ENCODE measurements around the gene ARHGEF3.
A peak's percentile ranks its signal among the peaks of the same experiment; 100 is the strongest.
"Not testable (repeated sequence)": the region's sequence is repeated elsewhere in the genome, so short reads cannot be mapped to it uniquely, and the experiment has no call there.

Gene ARHGEF3

DNA sequence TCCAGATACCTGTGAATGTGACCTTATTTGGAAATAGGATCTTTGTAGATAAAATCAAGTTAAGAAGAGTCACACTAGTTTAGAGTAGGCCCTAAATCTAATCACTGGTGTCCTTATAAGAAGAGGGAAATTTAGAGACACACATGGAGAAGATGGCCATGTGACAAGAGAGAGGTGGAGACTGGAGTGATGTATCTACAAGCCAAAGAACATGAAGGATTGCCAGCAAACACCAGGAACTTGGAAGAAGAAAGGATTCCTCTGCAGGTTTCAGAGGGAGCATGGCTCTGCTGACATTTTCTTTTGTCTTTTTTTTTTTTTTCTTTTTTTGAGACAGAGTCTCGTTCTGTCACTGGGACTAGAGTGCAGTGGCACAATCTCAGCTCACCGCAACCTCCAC lies 20.8 kb downstream of the ARHGEF3 start:
- Histone ChIP-seq H3K4me3 (no peak overlapping the region), H3K27ac (peak overlapping the region in 1 of 21 experiments; percentile 92)

DNA sequence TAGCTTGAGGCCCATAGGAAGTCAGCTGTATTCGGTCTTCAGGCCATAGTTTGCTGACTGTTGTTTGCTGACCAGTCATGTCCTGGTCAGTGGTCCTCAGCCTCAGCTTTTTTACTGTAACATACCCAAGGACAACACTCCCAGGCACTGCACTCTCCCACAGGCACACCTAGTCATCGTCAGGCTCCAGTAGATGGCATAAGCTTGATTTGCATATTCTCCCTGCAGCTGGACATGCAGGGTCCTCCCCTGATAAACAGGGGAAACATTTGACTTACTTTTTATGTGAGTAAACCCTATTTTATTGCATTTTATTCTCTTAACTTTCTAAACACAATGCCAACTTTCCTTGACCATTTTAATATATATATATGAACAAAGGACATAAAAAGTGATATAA lies 22.9 kb downstream of the ARHGEF3 start:
- H3K4me3 ChIP-seq: no peak overlapping the region
- H3K27ac ChIP-seq: no peak overlapping the region

DNA sequence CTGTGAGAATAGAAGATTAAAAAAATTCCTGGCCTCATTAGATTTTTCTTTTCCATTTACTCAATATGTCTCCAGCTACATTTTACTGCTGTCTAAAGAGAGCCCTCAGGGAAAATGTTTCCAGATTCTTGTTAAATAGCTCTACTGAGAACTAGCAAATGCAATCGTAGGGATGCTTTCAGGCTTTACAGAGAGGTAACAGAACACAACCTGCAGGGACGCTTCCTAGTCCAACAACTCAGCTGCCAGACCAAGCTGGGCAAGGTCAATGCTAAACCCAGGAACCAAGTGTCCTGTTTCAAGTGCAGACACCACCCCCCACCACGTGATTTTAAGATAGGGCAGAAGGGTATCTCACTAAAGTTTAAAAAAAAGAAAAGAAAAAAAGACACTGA lies 25.2 kb downstream of the ARHGEF3 start:
- Histone ChIP-seq H3K4me3 (no peak overlapping the region), H3K27ac (peak overlapping the region in 1 of 21 experiments; percentile 1)

- Histone ChIP-seq H3K4me3 (no peak overlapping the region), H3K27ac (peak overlapping the region in 3 of 21 experiments; percentile 1 to 52 (median 25))
Observed at GRCh38 chr3:56775838-56776555, 25.8 kb downstream of the ARHGEF3 start.

GRCh38 chr3:56775445-56775837 lies 26.3 kb downstream of the ARHGEF3 start:
- H3K4me3 ChIP-seq: no peak overlapping the region
- peak overlapping the region in 2 of 21 experiments; percentile 25 to 52 for H3K27ac ChIP-seq

DNA sequence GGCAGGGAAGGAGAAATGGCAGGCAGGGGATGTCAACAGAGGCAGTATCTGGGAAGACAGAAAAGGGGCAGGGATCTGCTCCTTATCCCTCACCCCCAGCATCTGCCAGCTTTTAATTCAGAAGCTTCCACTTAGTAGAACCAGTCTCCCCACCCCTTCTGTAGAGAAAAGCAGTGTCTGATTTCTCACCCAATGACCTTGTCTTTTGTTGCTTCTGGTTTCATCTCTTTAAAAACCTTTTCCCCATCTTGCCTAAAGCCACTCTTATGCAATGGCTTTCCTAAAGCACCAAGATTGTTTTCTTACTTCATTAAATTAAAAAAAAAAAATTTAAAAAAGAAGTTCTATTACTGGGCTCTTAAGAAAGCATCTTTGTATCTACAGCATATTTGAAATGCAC lies 27.8 kb downstream of the ARHGEF3 start:
- Histone ChIP-seq H3K4me3 (no peak overlapping the region), H3K27ac (no peak overlapping the region)

- no peak overlapping the region for H3K4me3 ChIP-seq
- H3K27ac ChIP-seq: no peak overlapping the region
Observed at GRCh38 chr3:56772952-56773938, 28.5 kb downstream of the ARHGEF3 start.

DNA sequence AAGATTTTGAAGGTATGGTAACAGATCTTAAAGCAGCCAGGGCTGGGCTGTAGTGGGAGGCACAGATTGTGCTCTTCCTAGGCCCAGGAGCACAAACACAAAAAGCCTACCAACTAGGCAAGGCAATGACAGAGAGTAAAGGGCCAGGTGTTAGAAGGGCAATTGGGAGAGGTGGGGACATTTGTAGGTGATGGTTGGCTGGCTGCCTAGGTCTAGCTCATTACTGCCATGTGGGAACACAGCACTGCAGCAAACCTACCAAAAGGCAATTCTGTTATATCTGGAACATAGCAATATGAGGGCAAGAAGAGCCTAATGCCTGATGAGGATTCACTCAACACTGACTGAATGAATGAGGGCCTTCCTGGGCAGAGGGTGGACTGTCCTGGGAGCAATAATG lies 30.4 kb downstream of the ARHGEF3 start:
- H3K4me3 ChIP-seq: no peak overlapping the region

DNA sequence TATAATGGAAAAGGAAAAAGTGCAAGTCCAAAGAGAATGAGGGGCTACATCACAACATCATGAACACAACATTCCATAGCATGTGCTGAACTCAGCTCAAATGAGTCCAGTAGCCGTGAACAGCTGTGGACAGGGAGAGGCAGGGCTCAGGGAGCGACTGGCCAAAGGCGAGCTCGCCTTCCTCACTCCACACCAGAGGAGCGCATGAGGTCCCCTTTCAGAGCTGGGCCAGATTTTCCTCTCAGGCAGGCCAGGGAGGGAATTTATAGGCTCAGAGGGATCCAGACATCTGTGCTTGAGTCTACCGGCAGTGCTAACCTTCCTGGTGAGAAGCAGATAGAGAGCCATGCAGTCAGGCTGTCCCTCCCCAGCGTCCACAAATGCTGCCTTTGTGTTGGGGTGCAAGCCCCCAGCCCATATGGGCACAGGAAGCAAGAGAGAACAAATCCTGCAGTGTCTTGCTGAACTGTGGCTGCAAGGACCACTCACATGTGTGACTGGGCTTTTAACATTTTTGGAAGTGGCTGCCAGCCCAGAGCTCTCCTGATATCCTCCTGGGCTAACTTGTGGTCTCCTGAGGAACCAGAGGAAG lies 32.5 kb downstream of the ARHGEF3 start:
- no peak overlapping the region for H3K27ac ChIP-seq
- H3K4me3 ChIP-seq: no peak overlapping the region

More for the DNA sequence above, 30.4 kb downstream of the ARHGEF3 start:
- H3K27ac ChIP-seq: no peak overlapping the region

GRCh38 chr3:56764904-56765547 lies 36.7 kb downstream of the ARHGEF3 start:
- Histone ChIP-seq H3K27ac (no peak overlapping the region), H3K4me3 (no peak overlapping the region)

DNA sequence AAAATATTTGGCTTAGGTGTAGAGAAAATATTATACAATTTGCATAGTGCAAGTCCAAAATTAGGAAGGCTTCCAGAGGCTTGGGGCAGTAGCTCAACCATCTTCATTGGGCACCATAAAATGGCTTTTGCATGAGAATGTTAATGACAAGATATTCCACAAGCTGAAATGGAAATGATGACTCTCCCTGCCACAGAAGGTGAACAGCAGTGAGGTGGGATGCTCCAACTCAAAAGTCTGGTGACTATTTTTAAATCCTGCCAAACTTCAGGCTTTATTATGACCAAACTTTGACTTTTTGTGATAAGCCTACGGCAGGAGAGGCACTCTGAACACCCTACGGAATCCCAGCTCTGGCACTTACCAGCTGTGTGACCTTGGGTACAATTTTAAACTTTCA lies 37.6 kb downstream of the ARHGEF3 start:
- Histone ChIP-seq H3K27ac (no peak overlapping the region), H3K4me3 (no peak overlapping the region)

- Histone ChIP-seq H3K27ac (no peak overlapping the region), H3K4me3 (no peak overlapping the region)
Observed at GRCh38 chr3:56763233-56763632, 38.5 kb downstream of the ARHGEF3 start.

GRCh38 chr3:56762718-56763117 lies 39.0 kb downstream of the ARHGEF3 start:
- H3K27ac ChIP-seq: no peak overlapping the region
- no peak overlapping the region for H3K4me3 ChIP-seq

GRCh38 chr3:56761887-56762651 lies 39.7 kb downstream of the ARHGEF3 start:
- no peak overlapping the region for H3K4me3 ChIP-seq
- H3K27ac ChIP-seq: no peak overlapping the region

- Histone ChIP-seq H3K27ac (no peak overlapping the region), H3K4me3 (no peak overlapping the region)
Observed at GRCh38 chr3:56761023-56761422, 40.7 kb downstream of the ARHGEF3 start.

DNA sequence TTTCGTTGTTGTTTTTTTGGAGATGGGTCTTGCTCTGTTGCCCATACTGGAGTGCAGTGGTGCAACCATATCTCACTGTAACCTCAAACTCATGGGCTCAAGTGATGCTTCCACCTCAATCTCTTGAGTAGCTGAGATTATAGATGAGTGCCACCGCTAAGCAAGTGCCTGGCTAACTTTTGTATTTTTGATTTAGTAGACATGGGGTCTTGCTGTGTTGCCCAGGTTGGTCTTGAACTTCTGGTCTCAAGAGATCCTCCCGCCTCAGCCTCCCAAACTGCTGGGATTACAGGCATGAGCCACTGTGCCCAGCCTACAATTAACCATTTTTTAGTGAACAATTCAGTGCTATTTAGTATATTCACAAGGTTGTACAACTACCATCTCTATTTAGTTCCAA lies 42.2 kb downstream of the ARHGEF3 start:
- no peak overlapping the region for H3K4me3 ChIP-seq
- peak overlapping the region in 1 of 21 experiments; percentile 37 for H3K27ac ChIP-seq

DNA sequence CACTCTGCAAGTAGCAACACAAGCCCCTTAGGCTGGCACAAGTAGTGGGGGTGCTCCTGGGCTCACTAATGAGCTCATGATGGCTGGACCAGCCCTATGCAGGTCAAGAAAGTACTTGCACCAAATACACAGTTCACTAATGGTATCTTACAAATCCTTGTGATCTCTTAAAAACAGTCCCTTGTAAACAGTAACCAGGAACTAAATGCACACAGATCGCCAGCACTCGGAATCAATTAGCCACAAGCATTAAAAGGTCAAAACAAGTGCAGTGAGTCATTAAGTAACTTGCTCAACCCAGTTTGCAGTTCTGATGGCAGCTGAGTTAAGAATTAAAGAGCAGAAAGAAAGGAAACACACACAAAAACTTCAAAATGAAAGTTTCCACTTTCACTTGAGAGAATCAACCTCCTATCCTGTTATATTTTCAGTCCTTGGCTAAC lies 43.2 kb downstream of the ARHGEF3 start:
- Histone ChIP-seq H3K27ac (peak overlapping the region in 7 of 21 experiments; percentile 11 to 58 (median 40)), H3K4me3 (no peak overlapping the region)

- H3K27ac ChIP-seq: peak overlapping the region in 6 of 21 experiments; percentile 11 to 58 (median 42)
- H3K4me3 ChIP-seq: not testable (repeated sequence)
Observed at GRCh38 chr3:56758042-56758441, 43.7 kb downstream of the ARHGEF3 start.

All from skin epidermis (tissue), 12 donors.